Prostate gland (tissue), 2 donors: ENCODE results near the gene DPP10.

Source experiments
- POLR2A ChIP-seq: fragments of 450-650 bp; IDR thresholded peaks from one replicate; pipeline ENCODE4 v1.6.1; 2016; ENCODE audit warnings: antibody characterized with exemption, mild to moderate bottlenecking
- POLR2AphosphoS5 ChIP-seq: sonication (generic); formaldehyde crosslinking; IDR thresholded peaks from one replicate; pipeline ENCODE4 v1.6.1; 2017; ENCODE audit warnings: antibody characterized with exemption
- TF ChIP-seq, protein P1 (sequence below), 4 experiments: fragments of 200-600 bp in 2 of 4; fragments of 450-650 bp in 2 of 4; sonication (generic) in 2 of 4; IDR thresholded peaks; 1 replicate in 3 of 4; 2 replicates in 1 of 4; pipeline ENCODE4 v1.5.1; 2016 to 2019; ENCODE audit warnings: antibody characterized with exemption in 4 of 4, mild to moderate bottlenecking in 2 of 4, moderate library complexity in 2 of 4

DNA sequence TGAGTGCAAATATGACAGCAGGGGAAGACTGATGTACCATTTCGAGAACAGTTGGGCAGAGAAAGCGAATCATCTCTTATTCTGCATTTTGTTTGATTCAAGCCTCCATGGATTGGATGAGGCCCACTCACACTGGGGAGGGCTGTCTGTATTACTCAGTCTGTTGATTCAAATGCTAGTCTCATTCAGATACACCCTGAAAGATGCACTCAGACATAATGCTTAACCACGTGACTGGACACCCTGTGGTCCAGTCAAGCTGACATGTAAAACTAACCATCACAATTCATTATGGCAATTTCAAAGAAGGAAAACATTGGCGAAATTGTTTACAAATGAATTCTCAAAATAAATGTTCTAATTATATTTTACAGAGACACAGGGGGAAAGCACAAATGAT is 1210.2 kb downstream of the DPP10 start:
- TF ChIP-seq, protein P1, sequence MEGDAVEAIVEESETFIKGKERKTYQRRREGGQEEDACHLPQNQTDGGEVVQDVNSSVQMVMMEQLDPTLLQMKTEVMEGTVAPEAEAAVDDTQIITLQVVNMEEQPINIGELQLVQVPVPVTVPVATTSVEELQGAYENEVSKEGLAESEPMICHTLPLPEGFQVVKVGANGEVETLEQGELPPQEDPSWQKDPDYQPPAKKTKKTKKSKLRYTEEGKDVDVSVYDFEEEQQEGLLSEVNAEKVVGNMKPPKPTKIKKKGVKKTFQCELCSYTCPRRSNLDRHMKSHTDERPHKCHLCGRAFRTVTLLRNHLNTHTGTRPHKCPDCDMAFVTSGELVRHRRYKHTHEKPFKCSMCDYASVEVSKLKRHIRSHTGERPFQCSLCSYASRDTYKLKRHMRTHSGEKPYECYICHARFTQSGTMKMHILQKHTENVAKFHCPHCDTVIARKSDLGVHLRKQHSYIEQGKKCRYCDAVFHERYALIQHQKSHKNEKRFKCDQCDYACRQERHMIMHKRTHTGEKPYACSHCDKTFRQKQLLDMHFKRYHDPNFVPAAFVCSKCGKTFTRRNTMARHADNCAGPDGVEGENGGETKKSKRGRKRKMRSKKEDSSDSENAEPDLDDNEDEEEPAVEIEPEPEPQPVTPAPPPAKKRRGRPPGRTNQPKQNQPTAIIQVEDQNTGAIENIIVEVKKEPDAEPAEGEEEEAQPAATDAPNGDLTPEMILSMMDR (IDR thresholded peaks at IDR 0.05), result no peak
- no peak for TF ChIP-seq POLR2A
- no peak for TF ChIP-seq POLR2AphosphoS5
